ENCODE data around the gene KLC1. TPM values are rescaled to one million over a fixed set of nuclear protein-coding genes. Genes with fewer than 3 reads are reported as not detected.
A peak's percentile ranks its signal among the peaks of the same experiment; 100 is the strongest.
"Not testable (repeated sequence)": the region's sequence is repeated elsewhere in the genome, so short reads cannot be mapped to it uniquely, and the experiment has no call there.

The KLC1 gene
- 10 to 100 TPM; 88.0 to 88.6 TPM for total RNA-seq

DNA sequence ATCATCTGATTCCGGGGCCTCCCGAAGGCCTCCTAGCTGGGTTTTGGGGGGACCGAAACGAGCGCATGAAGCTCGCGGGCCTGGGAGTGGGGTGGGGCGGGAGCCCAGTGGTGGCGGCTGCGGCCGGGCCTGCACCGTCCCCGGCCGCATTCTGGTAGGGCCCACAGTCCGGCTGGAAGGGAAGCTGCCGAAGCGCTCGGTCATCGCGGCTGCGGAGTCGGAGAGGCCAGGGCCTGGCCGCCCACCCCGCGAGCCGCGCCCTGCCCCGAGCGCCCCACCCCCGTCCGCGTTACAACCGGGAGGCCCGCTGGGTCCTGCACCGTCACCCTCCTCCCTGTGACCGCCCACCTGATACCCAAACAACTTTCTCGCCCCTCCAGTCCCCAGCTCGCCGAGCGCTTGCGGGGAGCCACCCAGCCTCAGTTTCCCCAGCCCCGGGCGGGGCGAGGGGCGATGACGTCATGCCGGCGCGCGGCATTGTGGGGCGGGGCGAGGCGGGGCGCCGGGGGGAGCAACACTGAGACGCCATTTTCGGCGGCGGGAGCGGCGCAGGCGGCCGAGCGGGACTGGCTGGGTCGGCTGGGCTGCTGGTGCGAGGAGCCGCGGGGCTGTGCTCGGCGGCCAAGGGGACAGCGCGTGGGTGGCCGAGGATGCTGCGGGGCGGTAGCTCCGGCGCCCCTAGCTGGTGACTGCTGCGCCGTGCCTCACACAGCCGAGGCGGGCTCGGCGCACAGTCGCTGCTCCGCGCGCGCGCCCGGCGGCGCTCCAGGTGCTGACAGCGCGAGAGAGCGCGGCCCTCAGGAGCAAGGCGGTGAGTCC is at the start of gene KLC1:
Gene KLC1, plus strand, starts transcription at position 528 of the 819 bp plus-strand sequence. CDS start 25,354 bp downstream, outside the sequence.
- H3K36me3 Mint-ChIP-seq: no peaks in the 10 kb centered on the region
- peak within 1 kb of the TSS; percentile 86 for H3K4me3 Mint-ChIP-seq
- H3K4me1 Mint-ChIP-seq: peaks cover 30% of the 10 kb centered on the region
- peak within 1 kb of the TSS; percentile 89 for H3K27ac Mint-ChIP-seq
- H3K27me3 Mint-ChIP-seq: peaks cover 5% of the 10 kb centered on the region
- DNase-seq: peak; percentile 87
- H3K9me3 Mint-ChIP-seq: no peaks in the 10 kb centered on the region

GRCh38 chr14:103581206-103581605 is 47.8 kb upstream of the KLC1 start:
- H3K36me3 Mint-ChIP-seq: no peaks in the 10 kb centered on the region
- H3K27me3 Mint-ChIP-seq: no peaks in the 10 kb centered on the region
- H3K4me3 Mint-ChIP-seq: no peak overlapping the region

GRCh38 chr14:103581954-103582703 is 46.9 kb upstream of the KLC1 start:
- H3K9me3 Mint-ChIP-seq: no peaks in the 10 kb centered on the region
- H3K36me3 Mint-ChIP-seq: peaks cover 3% of the 10 kb centered on the region
- no peak overlapping the region for H3K27ac Mint-ChIP-seq
- DNase-seq: no peak
- H3K4me3 Mint-ChIP-seq: no peak overlapping the region
- no peaks in the 10 kb centered on the region for H3K27me3 Mint-ChIP-seq
- H3K4me1 Mint-ChIP-seq: peaks cover 2% of the 10 kb centered on the region

More at GRCh38 chr14:103581206-103581605, 47.8 kb upstream of the KLC1 start:
- Mint-ChIP-seq H3K27ac (no peak overlapping the region), H3K4me1 (no peaks in the 10 kb centered on the region), H3K9me3 (no peaks in the 10 kb centered on the region)
- DNase-seq: no peak

DNA sequence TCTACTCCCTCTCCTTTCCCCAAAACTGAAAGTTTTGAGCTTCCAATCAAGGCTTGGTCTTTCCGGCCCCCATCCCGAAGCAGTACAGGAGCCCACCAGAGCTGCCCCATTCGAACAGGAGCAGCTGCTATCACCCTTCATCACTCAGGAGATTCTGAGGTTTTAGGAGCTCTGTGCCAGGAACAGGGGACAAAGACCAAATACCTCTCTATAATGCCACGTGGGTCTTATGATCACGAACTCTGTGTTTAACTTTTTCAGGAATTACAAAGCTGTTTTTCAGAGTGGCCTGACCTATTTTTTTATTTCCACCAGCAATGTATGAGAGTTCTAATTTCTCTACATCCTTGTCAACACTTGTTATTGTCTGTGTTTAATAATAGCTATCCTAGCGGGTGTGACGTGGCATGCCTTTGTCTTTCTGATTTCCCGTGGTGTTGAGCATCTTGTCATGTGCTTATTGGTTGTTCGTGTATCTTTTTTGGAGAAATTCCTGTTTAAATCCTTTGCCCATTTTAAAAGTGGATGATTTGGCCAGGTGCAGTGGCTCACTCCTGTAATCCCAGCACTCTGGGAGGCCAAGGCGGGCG is 44.6 kb upstream of the KLC1 start:
- peaks cover 2% of the 10 kb centered on the region for H3K4me1 Mint-ChIP-seq
- no peaks in the 10 kb centered on the region for H3K9me3 Mint-ChIP-seq
- no peak for DNase-seq
- H3K36me3 Mint-ChIP-seq: peaks cover 7% of the 10 kb centered on the region
- no peak overlapping the region for H3K4me3 Mint-ChIP-seq
- H3K27ac Mint-ChIP-seq: no peak overlapping the region
- H3K27me3 Mint-ChIP-seq: no peaks in the 10 kb centered on the region

- Mint-ChIP-seq H3K27me3 (no peaks in the 10 kb centered on the region), H3K27ac (peak overlapping the region; percentile 16), H3K9me3 (no peaks in the 10 kb centered on the region), H3K4me1 (peaks cover 2% of the 10 kb centered on the region), H3K36me3 (peaks cover 3% of the 10 kb centered on the region), H3K4me3 (no peak overlapping the region)
- no peak for DNase-seq
Observed at GRCh38 chr14:103593577-103593976, 35.4 kb upstream of the KLC1 start.

GRCh38 chr14:103594265-103594664 is 34.7 kb upstream of the KLC1 start:
- Mint-ChIP-seq H3K36me3 (peaks cover under 1% of the 10 kb centered on the region), H3K27me3 (no peaks in the 10 kb centered on the region), H3K4me1 (peaks cover 2% of the 10 kb centered on the region), H3K4me3 (no peak overlapping the region), H3K9me3 (no peaks in the 10 kb centered on the region), H3K27ac (no peak overlapping the region)
- no peak for DNase-seq

- peaks cover 2% of the 10 kb centered on the region for H3K4me1 Mint-ChIP-seq
- H3K9me3 Mint-ChIP-seq: no peaks in the 10 kb centered on the region
- DNase-seq: no peak
- no peak overlapping the region for H3K4me3 Mint-ChIP-seq
- no peak overlapping the region for H3K27ac Mint-ChIP-seq
- no peaks in the 10 kb centered on the region for H3K36me3 Mint-ChIP-seq
- H3K27me3 Mint-ChIP-seq: no peaks in the 10 kb centered on the region
Observed at GRCh38 chr14:103597623-103598377, 31.2 kb upstream of the KLC1 start.

GRCh38 chr14:103600503-103600902 is 28.5 kb upstream of the KLC1 start:
- H3K27ac Mint-ChIP-seq: no peak overlapping the region
- DNase-seq: no peak
- H3K36me3 Mint-ChIP-seq: no peaks in the 10 kb centered on the region
- H3K9me3 Mint-ChIP-seq: no peaks in the 10 kb centered on the region
- H3K4me1 Mint-ChIP-seq: no peaks in the 10 kb centered on the region
- no peak overlapping the region for H3K4me3 Mint-ChIP-seq
- H3K27me3 Mint-ChIP-seq: no peaks in the 10 kb centered on the region

DNA sequence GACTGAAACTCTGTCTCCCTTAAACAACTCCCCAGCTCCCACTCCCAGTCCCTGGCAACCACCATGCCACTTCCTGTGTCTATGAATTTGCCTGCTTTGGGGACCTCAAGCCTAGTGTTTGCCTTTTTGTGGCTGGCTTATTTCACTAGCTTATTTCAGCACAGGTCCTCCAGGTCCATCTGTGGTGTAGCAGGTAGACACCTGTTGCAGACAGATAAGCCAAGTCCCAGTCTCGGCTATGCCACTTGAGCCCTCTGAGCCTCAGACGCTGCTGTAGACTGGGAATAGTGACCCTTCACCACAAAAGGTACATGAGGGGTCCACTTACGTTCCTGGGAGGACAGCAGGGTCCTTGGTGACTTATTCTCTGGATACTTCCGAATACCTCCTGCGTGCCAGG is 24.4 kb upstream of the KLC1 start:
- Mint-ChIP-seq H3K4me1 (peaks cover 18% of the 10 kb centered on the region), H3K4me3 (no peak overlapping the region), H3K9me3 (no peaks in the 10 kb centered on the region), H3K36me3 (no peaks in the 10 kb centered on the region), H3K27me3 (peaks cover 28% of the 10 kb centered on the region), H3K27ac (no peak overlapping the region)
- no peak for DNase-seq

DNA sequence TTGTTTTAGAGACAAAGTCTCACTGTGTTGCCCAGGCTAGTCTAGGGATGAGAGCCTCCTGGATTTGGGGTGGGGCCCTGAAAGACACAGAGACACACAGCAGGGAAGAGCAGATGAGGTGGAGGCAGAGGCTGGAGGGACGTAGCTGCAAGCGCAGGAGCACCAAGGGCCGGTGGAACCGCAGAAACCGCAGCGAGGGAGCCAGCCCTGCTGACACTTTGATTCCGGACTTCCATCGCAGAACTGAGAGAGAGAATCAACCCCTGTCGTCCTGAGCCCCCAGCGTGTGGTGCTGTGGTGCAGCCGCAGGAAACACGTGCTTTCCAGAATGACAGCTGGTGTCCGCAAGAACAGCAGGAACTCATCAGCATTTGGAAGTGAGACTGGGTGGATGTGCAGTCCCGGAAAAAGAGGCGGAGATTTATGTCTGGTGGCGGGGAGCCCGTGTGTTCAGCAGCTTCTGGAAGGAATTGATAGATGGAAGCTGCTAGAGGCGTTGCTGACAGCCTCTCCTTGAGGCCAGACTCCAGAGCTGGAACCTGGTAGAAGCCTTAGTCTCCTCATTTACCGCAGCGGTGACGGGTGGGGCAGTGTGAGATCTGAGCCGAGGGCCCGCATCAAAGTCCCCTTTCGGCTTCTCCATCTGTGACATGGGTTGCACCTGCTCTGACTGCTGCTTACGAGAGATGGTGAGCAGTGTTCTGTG is 21.9 kb upstream of the KLC1 start:
- no peaks in the 10 kb centered on the region for H3K36me3 Mint-ChIP-seq

GRCh38 chr14:103607822-103608221 is 21.2 kb upstream of the KLC1 start:
- Mint-ChIP-seq H3K4me1 (peaks cover 18% of the 10 kb centered on the region), H3K4me3 (peak overlapping the region; percentile 62), H3K36me3 (no peaks in the 10 kb centered on the region), H3K27ac (no peak overlapping the region), H3K9me3 (peaks cover 10% of the 10 kb centered on the region), H3K27me3 (peaks cover 40% of the 10 kb centered on the region)
- DNase-seq: no peak

More for the DNA sequence above, 21.9 kb upstream of the KLC1 start:
- H3K27ac Mint-ChIP-seq: peak overlapping the region; percentile 71
- peaks cover 40% of the 10 kb centered on the region for H3K27me3 Mint-ChIP-seq
- peaks cover 18% of the 10 kb centered on the region for H3K4me1 Mint-ChIP-seq
- peaks cover 10% of the 10 kb centered on the region for H3K9me3 Mint-ChIP-seq
- DNase-seq: peak; percentile 71
- H3K4me3 Mint-ChIP-seq: peak overlapping the region; percentile 62

DNA sequence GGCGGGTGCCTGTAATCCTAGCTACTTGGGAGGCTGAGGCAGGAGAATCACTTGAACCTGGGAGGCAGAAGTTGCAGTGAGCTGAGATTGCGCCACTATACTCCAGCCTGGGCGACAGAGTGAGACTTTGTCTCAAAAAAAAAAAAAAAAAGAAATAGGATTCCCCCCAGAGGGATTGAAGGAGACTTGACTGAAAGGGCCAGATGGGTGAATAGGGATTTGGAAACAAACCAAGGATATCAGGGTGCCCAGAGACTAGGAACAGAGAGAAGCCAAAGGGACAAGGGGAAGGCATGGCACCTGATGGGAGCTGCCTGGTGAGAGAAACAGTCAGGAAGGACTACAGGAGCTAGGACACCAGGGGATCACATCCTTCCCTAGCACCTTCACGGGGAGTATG is 19.9 kb upstream of the KLC1 start:
- not testable (repeated sequence) for H3K4me3 Mint-ChIP-seq, H3K36me3 Mint-ChIP-seq, DNase-seq, H3K27ac Mint-ChIP-seq
- Mint-ChIP-seq H3K4me1 (peaks cover 18% of the 10 kb centered on the region), H3K27me3 (peaks cover 40% of the 10 kb centered on the region), H3K9me3 (peaks cover 10% of the 10 kb centered on the region)

GRCh38 chr14:103611215-103611614 is 17.8 kb upstream of the KLC1 start:
- Mint-ChIP-seq H3K27ac (no peak overlapping the region), H3K27me3 (peaks cover 43% of the 10 kb centered on the region), H3K4me3 (no peak overlapping the region), H3K9me3 (peaks cover 10% of the 10 kb centered on the region), H3K4me1 (peaks cover 18% of the 10 kb centered on the region), H3K36me3 (no peaks in the 10 kb centered on the region)
- no peak for DNase-seq

- no peak overlapping the region for H3K27ac Mint-ChIP-seq
- no peaks in the 10 kb centered on the region for H3K36me3 Mint-ChIP-seq
- peaks cover 10% of the 10 kb centered on the region for H3K9me3 Mint-ChIP-seq
- H3K4me3 Mint-ChIP-seq: no peak overlapping the region
- no peak for DNase-seq
- peaks cover 25% of the 10 kb centered on the region for H3K27me3 Mint-ChIP-seq
- H3K4me1 Mint-ChIP-seq: no peaks in the 10 kb centered on the region
Observed at GRCh38 chr14:103613517-103613916, 15.5 kb upstream of the KLC1 start.
